Stomach (tissue), 19 donors: ENCODE measurements around the gene UBE2Z. TPM values are rescaled to one million over a fixed set of nuclear protein-coding genes. Genes with fewer than 3 reads are reported as not detected.

Experiments used
- DNase-seq, 2 donors: peaks; one replicate each; pipeline versions ENCODE4 v3.0.0 to v3.0.0-alpha.2; 2013 to 2019
- H3K27ac ChIP-seq, 5 donors: fragments of 200-600 bp in 4 of 5; sonication (generic) in 4 of 5; one replicate each; pipeline ENCODE4 v1.5.1; 2013 to 2019; ENCODE audit warnings: mild to moderate bottlenecking in 1 of 5, moderate library complexity in 1 of 5
- H3K27me3 ChIP-seq, 3 donors: fragments of 200-600 bp; sonication (generic); one replicate each; pipeline ENCODE4 v1.5.1; 2017 to 2019; ENCODE audit warnings: mixed run types in 1 of 3
- H3K36me3 ChIP-seq, 4 donors: fragments of 200-600 bp; sonication (generic); 1 replicate in 3 of 4; 2 replicates in 1 of 4; pipeline ENCODE4 v1.5.1; 2016 to 2019
- H3K4me1 ChIP-seq, 4 donors: fragments of 200-600 bp; sonication (generic); one replicate each; pipeline ENCODE4 v1.5.1; 2016 to 2019
- H3K4me3 ChIP-seq, 4 donors: fragments of 200-600 bp; sonication (generic) in 3 of 4; one replicate each; pipeline ENCODE4 v1.5.1; 2016 to 2019; ENCODE audit warnings: mild to moderate bottlenecking in 1 of 4
- H3K9me3 ChIP-seq, 4 donors: fragments of 200-600 bp; sonication (generic); one replicate each; pipeline ENCODE4 v1.5.1; 2016 to 2019
- CTCF ChIP-seq, 7 experiments: fragments of 450-650 bp in 4 of 7; fragments of 200-600 bp in 3 of 7; sonication (generic) in 3 of 7; IDR thresholded peaks; one replicate each; pipeline ENCODE4 v1.5.1; 2016 to 2019; ENCODE audit warnings: antibody characterized with exemption in 7 of 7, control low read depth in 2 of 7, mild to moderate bottlenecking in 1 of 7
- EP300 ChIP-seq: sonication (generic); formaldehyde crosslinking; IDR thresholded peaks from one replicate; pipeline ENCODE4 v1.6.1; 2017; ENCODE audit warnings: antibody characterized with exemption
- POLR2A ChIP-seq, 4 donors: fragments of 450-650 bp; IDR thresholded peaks; one replicate each; pipeline ENCODE4 v1.6.1; 2016; ENCODE audit warnings: antibody characterized with exemption in 4 of 4, control low read depth in 2 of 4, mild to moderate bottlenecking in 1 of 4, moderate library complexity in 1 of 4
- POLR2AphosphoS5 ChIP-seq, 3 donors: sonication (generic); formaldehyde crosslinking; IDR thresholded peaks; one replicate each; pipeline ENCODE4 v1.6.1; 2016; ENCODE audit warnings: antibody characterized with exemption in 3 of 3
- WGBS, 5 donors: extraction: QIAGEN DNeasy Blood & Tissue Kit in 3 of 5; methylation state at CpG; one replicate each; pipeline versions ENCODE4 v1.1.5 to v1.1.7; 2013 to 2018; 5-methylcytosine and 5-hydroxymethylcytosine counted together
- intact Hi-C: fragments of 100-400 bp; cut with DNase I; formaldehyde crosslinking; loops from one replicate; pipeline ENCODE4 v1.15.1; 2023; ENCODE audit warnings: low total_unique reads
- long read RNA-seq, 10 donors: transcript quantifications; one replicate each; lab custom pipeline, GENCODE V29; 2026
- polyA plus RNA-seq, 3 donors: library from polyadenylated mRNA; stranded (reverse); fragments of 200-250 nt; gene quantifications; one replicate each; pipeline ENCODE4 v1.2.3, GENCODE V29; 2013
- total RNA-seq, 5 donors: library from RNA; depleted of rRNA; stranded (reverse); fragments of >200 nt; gene quantifications; one replicate each; pipeline versions ENCODE4 v1.1.0 to v1.2.3, GENCODE V29; 2014 to 2016
- donor health status: healthy with polysubstance abuse.
- donor health status: Bipolar disorder and iron deficiency.
- donor health status: healthy.

UBE2Z gene
- total RNA-seq (10 to 100 TPM; 28.1 to 55.6 (median 36.2) TPM), polyA plus RNA-seq (10 to 100 TPM; 30.2 to 43.4 (median 38.8) TPM)
- long read RNA-seq, donor 1, transcript UBE2Z-201 (7 exons, 3,122 nt) = major isoform, 7 of 8 reads
- long read RNA-seq, donor 1, partial matches to known transcripts = 0 of 8 reads
- long read RNA-seq, donor 1, other reads (novel, unspliced or antisense) = 0 of 8 reads
- long read RNA-seq, donor 2, full-length matches to known transcripts = 26 of 26 reads
- long read RNA-seq, donor 2, partial matches to known transcripts = 0 of 26 reads
- long read RNA-seq, donor 2, other reads (novel, unspliced or antisense) = 0 of 26 reads
- long read RNA-seq, donor 3, full-length matches to known transcripts = 7 of 7 reads
- long read RNA-seq, donor 3, partial matches to known transcripts = 0 of 7 reads
- long read RNA-seq, donor 3, other reads (novel, unspliced or antisense) = 0 of 7 reads
- long read RNA-seq, donor 4, full-length matches to known transcripts = 3 of 3 reads
- long read RNA-seq, donor 4, partial matches to known transcripts = 0 of 3 reads
- long read RNA-seq, donor 4, other reads (novel, unspliced or antisense) = 0 of 3 reads
- long read RNA-seq, donor 5, full-length matches to known transcripts = 27 of 87 reads
- long read RNA-seq, donor 5, partial matches to known transcripts = 25 of 87 reads
- long read RNA-seq, donor 5, other reads (novel, unspliced or antisense) = 35 of 87 reads
- long read RNA-seq, donor 6, full-length matches to known transcripts = 36 of 95 reads
- long read RNA-seq, donor 6, partial matches to known transcripts = 59 of 95 reads
- long read RNA-seq, donor 6, other reads (novel, unspliced or antisense) = 0 of 95 reads
- long read RNA-seq, donor 7, full-length matches to known transcripts = 17 of 45 reads
- long read RNA-seq, donor 7, partial matches to known transcripts = 28 of 45 reads
- long read RNA-seq, donor 7, other reads (novel, unspliced or antisense) = 0 of 45 reads
- long read RNA-seq, donor 8, full-length matches to known transcripts = 23 of 23 reads
- long read RNA-seq, donor 8, partial matches to known transcripts = 0 of 23 reads
- long read RNA-seq, donor 8, other reads (novel, unspliced or antisense) = 0 of 23 reads
- long read RNA-seq, donor 9, transcript UBE2Z-201 (7 exons, 3,122 nt) = major isoform, 16 of 41 reads
- long read RNA-seq, donor 9, partial matches to known transcripts = 23 of 41 reads
- long read RNA-seq, donor 9, other reads (novel, unspliced or antisense) = 0 of 41 reads
- long read RNA-seq, donor 10, full-length matches to known transcripts = 10 of 33 reads
- long read RNA-seq, donor 10, partial matches to known transcripts = 0 of 33 reads
- long read RNA-seq, donor 10, other reads (novel, unspliced or antisense) = 23 of 33 reads

GRCh38 chr17:48908047-48908843 lies at the start of gene UBE2Z:
Gene UBE2Z, plus strand, starts transcription at chr17:48908407. Its CDS starts 97 bp downstream, at chr17:48908504.
- H3K27me3 ChIP-seq = no peaks in the 10 kb centered on the region
- peaks cover 23 to 49% (median 40%) of the 10 kb centered on the region in 4 donors for H3K4me1 ChIP-seq
- peak; percentile 75 to 98 (median 95) for TF ChIP-seq POLR2AphosphoS5 (IDR thresholded peaks at IDR 0.05)
- TF ChIP-seq EP300 = no peak
- peak in 2 of 4 donors; percentile 48 to 89 for TF ChIP-seq POLR2A (IDR thresholded peaks at IDR 0.05)
- peak in 2 of 7 experiments; percentile 5 to 25 for TF ChIP-seq CTCF (IDR thresholded peaks at IDR 0.05)
- H3K4me3 ChIP-seq = peak within 1 kb of the TSS; percentile 85 to 96 (median 90)
- WGBS, 5 donors = 0 to 2% (median 0%) methylated on average over 21 to 81 of the region's 81 CpGs
- DNase-seq = peak; percentile 94 to 99
- H3K9me3 ChIP-seq = no peaks in the 10 kb centered on the region
- intact Hi-C loops = no loop called here
- peaks cover 9 to 30% (median 27%) of the 10 kb centered on the region in 4 donors for H3K36me3 ChIP-seq
- peak within 1 kb of the TSS; percentile 92 to 99 (median 93) for H3K27ac ChIP-seq

- H3K4me3 ChIP-seq = no peak overlapping the region
- no peak for DNase-seq
- no peaks in the 10 kb centered on the region for H3K9me3 ChIP-seq
- peaks cover 69 to 100% (median 100%) of the 10 kb centered on the region in 4 donors for H3K36me3 ChIP-seq
- H3K4me1 ChIP-seq = no peaks in the 10 kb centered on the region
- H3K27ac ChIP-seq = no peak overlapping the region
- TF ChIP-seq CTCF (IDR thresholded peaks at IDR 0.05) = no peak
- no peak for TF ChIP-seq POLR2AphosphoS5 (IDR thresholded peaks at IDR 0.05)
- H3K27me3 ChIP-seq = no peaks in the 10 kb centered on the region
- intact Hi-C loops = no loop called here
- WGBS, 5 donors = 95 to 99% (median 98%) methylated on average over 3 of the region's 3 CpGs
Measured at GRCh38 chr17:48860034-48860433, 48.2 kb upstream of the UBE2Z start.

- Histone ChIP-seq H3K4me1 (no peaks in the 10 kb centered on the region), H3K27me3 (no peaks in the 10 kb centered on the region), H3K4me3 (no peak overlapping the region), H3K27ac (no peak overlapping the region), H3K9me3 (no peaks in the 10 kb centered on the region), H3K36me3 (peaks cover 65 to 100% (median 100%) of the 10 kb centered on the region in 4 donors)
- 92 to 98% (median 94%) methylated on average over 4 of the region's 4 CpGs for WGBS, 5 donors
- intact Hi-C loops = no loop called here
- no peak for DNase-seq
- no peak for TF ChIP-seq EP300
- TF ChIP-seq POLR2AphosphoS5 (IDR thresholded peaks at IDR 0.05) = no peak
- TF ChIP-seq POLR2A (IDR thresholded peaks at IDR 0.05) = no peak
Measured at GRCh38 chr17:48860456-48860855, 47.8 kb upstream of the UBE2Z start.

GRCh38 chr17:48868916-48869500 lies 39.2 kb upstream of the UBE2Z start:
- 55 to 66% (median 55%) methylated on average over 3 of the region's 3 CpGs for WGBS, 5 donors
- Histone ChIP-seq H3K27me3 (no peaks in the 10 kb centered on the region), H3K4me1 (peaks cover 20 to 49% (median 39%) of the 10 kb centered on the region in 4 donors), H3K27ac (peak overlapping the region in 1 of 5 donors; percentile 14), H3K9me3 (no peaks in the 10 kb centered on the region), H3K36me3 (peaks cover 6 to 25% (median 24%) of the 10 kb centered on the region in 4 donors), H3K4me3 (no peak overlapping the region)
- no peak for DNase-seq
- intact Hi-C loops = no loop called here
- TF ChIP-seq POLR2AphosphoS5 (IDR thresholded peaks at IDR 0.05) = no peak
- no peak for TF ChIP-seq CTCF (IDR thresholded peaks at IDR 0.05)
- no peak for TF ChIP-seq POLR2A (IDR thresholded peaks at IDR 0.05)
- TF ChIP-seq EP300 = no peak
